ENCODE results near the gene ASB15. TPM values are rescaled to one million over a fixed set of nuclear protein-coding genes. Genes with fewer than 3 reads are reported as not detected.

The ASB15 gene
- total and polyA plus RNA-seq, 2 of the 8 experiments (the other 6 are each of a cell fraction or from before 2014, with no cell fraction given), result not detected

GRCh38 chr7:123594813-123595241, 6.8 kb upstream of the ASB15 start (continued):
- TF ChIP-seq CHD7 (IDR thresholded peaks at IDR 0.05; ENCODE audit: insufficient replicate concordance, low read length), result no peak
- TF ChIP-seq RAD21 (IDR thresholded peaks at IDR 0.05 in 1 of 2, conservative IDR thresholded peaks at IDR 0.05 in 1 of 2; ENCODE audit: low read depth in 2 of 2, low read length in 2 of 2), result peak in 1 of 2 experiments; percentile 6; a peak in 1 of 4 replicates
- no peak for TF ChIP-seq HDAC2 (IDR thresholded peaks at IDR 0.05; ENCODE audit: borderline replicate concordance in 1 of 2, low read depth in 2 of 2, low read length in 2 of 2)
- no peak for TF ChIP-seq FOSL1 (IDR thresholded peaks at IDR 0.05; ENCODE audit: insufficient read depth, low read depth, low read length)
- no peak for TF ChIP-seq KDM4A (IDR thresholded peaks at IDR 0.05; ENCODE audit: low read depth, low read length, severe bottlenecking)
- TF ChIP-seq ATF2 (IDR thresholded peaks at IDR 0.05; ENCODE audit: low read length), result no peak
- TF ChIP-seq BACH1 (IDR thresholded peaks at IDR 0.05; ENCODE audit: low read length), result no peak
- TF ChIP-seq POLR2A (IDR thresholded peaks at IDR 0.05; ENCODE audit: control extremely low read depth in 1 of 2, low read depth in 2 of 2, low read length in 2 of 2), result 0 out of 3 replicates have a peak, but pooled peaks of 1 of the 2 experiments have one; percentile 24
